GM12878 (cell line): ENCODE data around the gene POLDIP3. TPM values are rescaled to one million over a fixed set of nuclear protein-coding genes. Genes with fewer than 3 reads are reported as not detected.
"Not testable (repeated sequence)": the region's sequence is repeated elsewhere in the genome, so short reads cannot be mapped to it uniquely, and the experiment has no call there.

Experiments used
- ATAC-seq: fragments of 200-7000 bp; cut with Tn5 transposase; 3 replicates; pipeline ENCODE4 v1.9.1; 2020; ENCODE audit warnings: mild to moderate bottlenecking, moderate library complexity
- BruUV-seq: library from RNA; stranded (reverse); fragments of 400-500 nt; replicated peaks from 2 replicates; lab custom pipeline; 2021; lab: Mats Ljungman, UMichigan
- CTCF ChIA-PET: fragments of 300-600 bp; sonication (Branson Sonifier 250); formaldehyde crosslinking; extraction: SDS; loops from one replicate; lab custom pipeline; 2021; ENCODE audit warnings: inconsistent platforms; lab: Yijun Ruan, JAX
- POLR2A ChIA-PET: fragments of 350-600 bp; formaldehyde crosslinking; extraction: SDS; loops from one replicate; lab custom pipeline; 2021; ENCODE audit warnings: inconsistent platforms; lab: Charles Lee
- RAD21 ChIA-PET: fragments of 300-600 bp; sonication (Branson Sonifier 250); formaldehyde crosslinking; loops from one replicate; lab custom pipeline; 2023; ENCODE audit warnings: antibody characterized with exemption; ENCODE audit not compliant: unreplicated experiment; lab: Charles Lee
- SMC1A ChIA-PET: fragments of 300-600 bp; sonication (Branson Sonifier 250); formaldehyde crosslinking; loops from one replicate; lab custom pipeline; 2023; ENCODE audit not compliant: unreplicated experiment, uncharacterized antibody; lab: Charles Lee
- DNase-seq: peaks from one replicate; pipeline ENCODE4 v3.0.0-alpha.2; 2011; ENCODE audit warnings: low read depth, low spot score
- FAIRE-seq: peaks from 3 replicates; lab custom pipeline; 2011; peaks lifted over from hg19 to GRCh38; lab: Jason Lieb, UNC
- H2AFZ ChIP-seq: 2 replicates; pipeline ENCODE4 v1.6.0; 2011; ENCODE audit warnings: low read depth, low read length, control low read depth; ENCODE audit not compliant: control insufficient read depth
- H3K27ac ChIP-seq: 2 replicates; pipeline ENCODE4 v1.5.1; 2011; ENCODE audit warnings: control low read depth; ENCODE audit not compliant: control insufficient read depth, insufficient read depth
- H3K27me3 ChIP-seq, 2 experiments: replicated peaks in 1 of 2; 2 replicates each; pipeline versions ENCODE4 v1.6.0 to v1.6.1; 2011; ENCODE audit warnings: low read length in 1 of 2; ENCODE audit not compliant: control insufficient read depth in 2 of 2, insufficient read depth in 2 of 2
- H3K36me3 ChIP-seq, 2 experiments: 2 replicates each; pipeline ENCODE4 v1.5.1; 2011; ENCODE audit warnings: low read length in 1 of 2; ENCODE audit not compliant: control insufficient read depth in 2 of 2, insufficient read depth in 2 of 2
- H3K4me1 ChIP-seq: 2 replicates; pipeline ENCODE4 v1.6.1; 2011; ENCODE audit warnings: mild to moderate bottlenecking, low read length, moderate library complexity, mixed read lengths; ENCODE audit not compliant: control insufficient read depth, insufficient read depth
- H3K4me2 ChIP-seq: 2 replicates; pipeline ENCODE4 v1.6.0; 2011; ENCODE audit warnings: control low read depth; ENCODE audit not compliant: control insufficient read depth, insufficient read depth
- H3K4me3 ChIP-seq: fragments of 200-600 bp; sonication (generic); 2 replicates; pipeline ENCODE4 v1.5.1; 2016
- H3K79me2 ChIP-seq: 2 replicates; pipeline ENCODE4 v1.6.0; 2011; ENCODE audit warnings: low read length; ENCODE audit not compliant: control insufficient read depth, insufficient read depth
- H3K9ac ChIP-seq: 2 replicates; pipeline ENCODE4 v1.8.0; 2011; ENCODE audit warnings: low read length, control low read depth, mixed read lengths; ENCODE audit not compliant: control insufficient read depth, insufficient read depth
- H3K9me3 ChIP-seq: replicated peaks from 3 replicates; pipeline ENCODE4 v1.5.1; 2011; ENCODE audit warnings: mild to moderate bottlenecking, low read length; ENCODE audit not compliant: control insufficient read depth, insufficient read depth
- H4K20me1 ChIP-seq: 2 replicates; pipeline ENCODE4 v1.6.0; 2011; ENCODE audit not compliant: control insufficient read depth, insufficient read depth
- ATF7 ChIP-seq: fragments of 450-650 bp; IDR thresholded peaks from 2 replicates; pipeline ENCODE4 v1.6.1; 2016; ENCODE audit warnings: low read depth, mild to moderate bottlenecking
- BCL11A ChIP-seq: IDR thresholded peaks from 2 replicates; pipeline ENCODE4 v1.6.1; 2011; ENCODE audit warnings: low read depth, low read length
- BHLHE40 ChIP-seq, 2 experiments: fragments of 450-650 bp in 1 of 2; IDR thresholded peaks; 2 replicates each; pipeline ENCODE4 v1.6.1; 2011 to 2017; ENCODE audit warnings: low read depth in 2 of 2, borderline replicate concordance in 1 of 2, improper control_type of control experiment in 1 of 2, low read length in 1 of 2, mild to moderate bottlenecking in 1 of 2
- CREB1 ChIP-seq: IDR thresholded peaks from 2 replicates; pipeline ENCODE4 v1.6.1; 2012; ENCODE audit warnings: low read depth, mild to moderate bottlenecking, inconsistent platforms
- EZH2 ChIP-seq: IDR thresholded peaks from 2 replicates; pipeline ENCODE4 v1.6.1; 2012; ENCODE audit warnings: low read depth, mild to moderate bottlenecking, control low read depth, inconsistent platforms, low read length, borderline replicate concordance; ENCODE audit not compliant: control insufficient read depth
- GATAD2B ChIP-seq: fragments of 450-650 bp; conservative IDR thresholded peaks from 2 replicates; pipeline ENCODE4 v1.6.1; 2017; ENCODE audit warnings: low read depth, mild to moderate bottlenecking, moderate library complexity
- IKZF1 ChIP-seq: fragments of 450-650 bp; conservative IDR thresholded peaks from 2 replicates; pipeline ENCODE4 v1.6.1; 2017; ENCODE audit warnings: antibody characterized with exemption, mild to moderate bottlenecking
- POLR2AphosphoS5 ChIP-seq: IDR thresholded peaks from 2 replicates; pipeline ENCODE4 v1.6.1; 2011; ENCODE audit warnings: mild to moderate bottlenecking, low read length, inconsistent platforms
- SMAD5 ChIP-seq: IDR thresholded peaks from 2 replicates; pipeline ENCODE4 v1.6.1; 2016; ENCODE audit warnings: antibody characterized with exemption, low read depth
- TCF3 ChIP-seq: IDR thresholded peaks from 2 replicates; pipeline ENCODE4 v1.6.1; 2012; ENCODE audit warnings: low read depth, mild to moderate bottlenecking, low read length, borderline replicate concordance; ENCODE audit not compliant: insufficient read depth
- YY1 ChIP-seq: IDR thresholded peaks from 2 replicates; pipeline ENCODE4 v1.6.1; 2011; ENCODE audit warnings: low read depth, mild to moderate bottlenecking, low read length
- ZBED1 ChIP-seq: IDR thresholded peaks from 2 replicates; pipeline ENCODE4 v1.6.1; 2016; ENCODE audit warnings: borderline replicate concordance
- WGBS: methylation state at CpG from one replicate; pipeline ENCODE4 v1.1.6; 2016; ENCODE audit warnings: low lambda C conversion rate; ENCODE audit not compliant: insufficient replicate concordance, insufficient coverage; ENCODE audit errors: missing lambda C conversion rate; 5-methylcytosine and 5-hydroxymethylcytosine counted together
- in situ Hi-C: fragments of 300-500 bp; cut with MboI; formaldehyde crosslinking; loops from 9 replicates; pipeline ENCODE4 v1.14.3; 2018; ENCODE audit warnings: mixed read lengths
- intact Hi-C: fragments of 100-400 bp; cut with micrococcal nuclease; formaldehyde crosslinking; loops from one replicate; pipeline ENCODE4 v1.14.2; 2022; ENCODE audit not compliant: unreplicated experiment
- polyA plus RNA-seq, 11 experiments: library from polyadenylated mRNA; depleted of rRNA in 4 of 11; unstranded in 6 of 11; stranded (reverse) in 5 of 11; fragments of >200 nt; fragmentation: Nextera tagmentation in 4 of 11; fragmentation: Illumina TruSeq in 1 of 11; extraction: Ambion mirVana in 4 of 11; extraction: Trizol in 1 of 11; gene quantifications; 1 replicate in 1 of 11; 2 replicates in 10 of 11; pipeline versions ENCODE4 v1.2.1 to v1.2.3, GENCODE V29; 2011 to 2016; ENCODE audit warnings: inconsistent platforms in 2 of 11, missing spikeins in 2 of 11, low read depth in 1 of 11
- total RNA-seq, 4 experiments: library from RNA; depleted of rRNA in 3 of 4; stranded (reverse); fragments of >200 nt in 3 of 4; fragmentation: Illumina TruSeq in 1 of 4; extraction: Trizol in 1 of 4; gene quantifications; 2 replicates each; pipeline versions ENCODE4 v1.2.1 to v1.2.3, GENCODE V29; 2013 to 2021
- TF ChIP-seq, protein P1 (sequence below): IDR thresholded peaks from 2 replicates; pipeline ENCODE4 v1.6.1; 2011; ENCODE audit warnings: low read depth, mild to moderate bottlenecking, low read length, moderate library complexity, borderline replicate concordance; ENCODE audit errors: extremely low read depth
- TF ChIP-seq, protein P2 (sequence below): IDR thresholded peaks from 2 replicates; pipeline ENCODE4 v1.6.1; 2011; ENCODE audit warnings: low read depth, low read length, improper control_type of control experiment, borderline replicate concordance

Gene POLDIP3
- total and polyA plus RNA-seq, 10 of the 15 experiments (the other 5 are each of a cell fraction or from before 2014, with no cell fraction given): 14.8 to 60.2 (median 49.5) TPM

- Histone ChIP-seq H4K20me1 (peaks cover 21% of the 10 kb centered on the region; the same call in 1 of the 2 replicates), H2AFZ (no peak overlapping the region), H3K4me2 (no peak overlapping the region), H3K27me3 (no peaks in the 10 kb centered on the region), H3K4me3 (no peak overlapping the region), H3K36me3 (peaks cover 8 to 20% of the 10 kb centered on the region in 2 experiments), H3K79me2 (peaks cover 70% of the 10 kb centered on the region), H3K4me1 (peaks cover 11% of the 10 kb centered on the region), H3K9me3 (no peaks in the 10 kb centered on the region), H3K27ac (no peak overlapping the region)
- ChIA-PET RAD21 (no interaction called here), CTCF (interaction anchor here (0.8 to 1.3 kb wide), 2 partner anchors 47 to 75 kb away, joined by 3 to 5 read pairs; no protein-coding TSS in a partner anchor), SMC1A (interaction anchor here (0.7 kb wide), 1 partner anchor 439 kb away, joined by 3 read pairs; no protein-coding TSS in a partner anchor), POLR2A (interaction anchor here (0.6 kb wide), 1 partner anchor 264 kb away, joined by 3 read pairs; no protein-coding TSS in a partner anchor)
- ATAC-seq: no peak
- BruUV-seq: no TSS peak
- no peak for DNase-seq
- FAIRE-seq: no peak
- WGBS: 89% methylated on average over 11 of the region's 11 CpGs
- intact Hi-C loops: no loop called here
- TF ChIP-seq, protein P1, sequence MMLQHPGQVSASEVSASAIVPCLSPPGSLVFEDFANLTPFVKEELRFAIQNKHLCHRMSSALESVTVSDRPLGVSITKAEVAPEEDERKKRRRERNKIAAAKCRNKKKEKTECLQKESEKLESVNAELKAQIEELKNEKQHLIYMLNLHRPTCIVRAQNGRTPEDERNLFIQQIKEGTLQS: no peak
- TF ChIP-seq ATF7: no peak
- TF ChIP-seq EZH2: no peak
- TF ChIP-seq, protein P2, sequence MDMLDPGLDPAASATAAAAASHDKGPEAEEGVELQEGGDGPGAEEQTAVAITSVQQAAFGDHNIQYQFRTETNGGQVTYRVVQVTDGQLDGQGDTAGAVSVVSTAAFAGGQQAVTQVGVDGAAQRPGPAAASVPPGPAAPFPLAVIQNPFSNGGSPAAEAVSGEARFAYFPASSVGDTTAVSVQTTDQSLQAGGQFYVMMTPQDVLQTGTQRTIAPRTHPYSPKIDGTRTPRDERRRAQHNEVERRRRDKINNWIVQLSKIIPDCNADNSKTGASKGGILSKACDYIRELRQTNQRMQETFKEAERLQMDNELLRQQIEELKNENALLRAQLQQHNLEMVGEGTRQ: no peak
- TF ChIP-seq TCF3: no peak
- TF ChIP-seq POLR2AphosphoS5: no peak
- no peak for TF ChIP-seq BHLHE40 (IDR thresholded peaks at IDR 0.05; ENCODE audit: borderline replicate concordance in 1 of 2, low read depth in 2 of 2, low read length in 1 of 2)
- TF ChIP-seq YY1: no peak
- no peak for TF ChIP-seq SMAD5
- no peak for TF ChIP-seq CREB1
- no peak for TF ChIP-seq BCL11A
- no peak for TF ChIP-seq ZBED1
- TF ChIP-seq IKZF1: no peak
- TF ChIP-seq GATAD2B: no peak
- TF ChIP-seq, all 136 proteins: peak for 0
- in situ Hi-C loops: no loop called here
- H3K9ac ChIP-seq: no peak overlapping the region
These were observed 6.4 kb downstream of the POLDIP3 start for GRCh38 chr22:42608136-42608822.

DNA sequence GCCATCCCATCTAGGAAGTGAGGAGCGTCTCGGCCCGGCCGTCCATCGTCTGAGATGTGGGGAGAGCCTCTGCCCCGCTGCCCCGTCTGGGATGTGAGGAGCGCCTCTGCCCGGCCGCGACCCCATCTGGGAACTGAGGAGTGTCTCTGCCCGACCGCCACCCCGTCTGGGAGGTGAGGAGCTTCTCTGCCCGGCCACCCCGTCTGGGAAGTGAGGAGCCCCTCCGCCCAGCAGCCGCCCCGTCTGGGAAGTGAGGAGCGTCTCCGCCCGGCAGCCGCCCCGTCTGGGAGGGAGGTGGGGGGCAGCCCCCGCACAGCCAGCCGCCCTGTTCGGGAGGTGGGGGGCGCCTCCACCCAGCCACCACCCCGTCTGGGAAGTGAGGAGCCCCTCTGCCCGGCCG is 7.0 kb downstream of the POLDIP3 start:
- DNase-seq, RAD21 ChIA-PET, POLR2A ChIA-PET, H3K4me3 ChIP-seq, BruUV-seq, H3K9me3 ChIP-seq, H2AFZ ChIP-seq, ATAC-seq, H3K4me1 ChIP-seq, FAIRE-seq, intact Hi-C loops, H3K27ac ChIP-seq, SMC1A ChIA-PET, H3K9ac ChIP-seq, H3K4me2 ChIP-seq, in situ Hi-C loops, H3K27me3 ChIP-seq, CTCF ChIA-PET: not testable (repeated sequence)
- peaks cover 16% of the 10 kb centered on the region; the same call in 1 of the 2 replicates for H4K20me1 ChIP-seq
- 97% methylated on average over 25 of the region's 31 CpGs for WGBS
- peaks cover 12 to 20% of the 10 kb centered on the region in 2 experiments for H3K36me3 ChIP-seq
- H3K79me2 ChIP-seq: peaks cover 63% of the 10 kb centered on the region
